Transverse colon (tissue), 4 donors: ENCODE data around the gene GCNA. TPM values are rescaled to one million over a fixed set of nuclear protein-coding genes. Genes with fewer than 3 reads are reported as not detected.

ENCODE experiments used
- DNase-seq: peaks from one replicate; pipeline ENCODE4 v3.0.0-alpha.2; 2019
- H3K27ac ChIP-seq, 4 donors: fragments of 200-600 bp; sonication (generic); 2 replicates each; pipeline ENCODE4 v1.5.1; 2016 to 2018; ENCODE audit warnings: inconsistent platforms in 4 of 4
- H3K27me3 ChIP-seq: fragments of 200-600 bp; sonication (generic); 2 replicates; pipeline ENCODE4 v1.5.1; 2017; ENCODE audit warnings: inconsistent platforms
- H3K36me3 ChIP-seq, 4 donors: fragments of 200-600 bp; sonication (generic); 2 replicates each; pipeline ENCODE4 v1.5.1; 2017 to 2019; ENCODE audit warnings: inconsistent platforms in 4 of 4
- H3K4me1 ChIP-seq, 4 donors: fragments of 200-600 bp; sonication (generic); 2 replicates each; pipeline ENCODE4 v1.5.1; 2017 to 2020; ENCODE audit warnings: inconsistent platforms in 4 of 4
- H3K4me3 ChIP-seq, 4 donors: fragments of 200-600 bp; sonication (generic); 1 replicate in 1 of 4; 2 replicates in 3 of 4; pipeline versions ENCODE4 v1.5.1 to v1.6.1; 2017 to 2019; ENCODE audit warnings: inconsistent platforms in 4 of 4
- H3K9me3 ChIP-seq, 2 donors: fragments of 200-600 bp; sonication (generic); 2 replicates each; pipeline ENCODE4 v1.5.1; 2017 to 2019; ENCODE audit warnings: inconsistent platforms in 2 of 2
- EP300 ChIP-seq: sonication (generic); formaldehyde crosslinking; IDR thresholded peaks from one replicate; pipeline ENCODE4 v1.6.1; 2017; ENCODE audit warnings: antibody characterized with exemption, low read depth
- POLR2A ChIP-seq: fragments of 450-650 bp; IDR thresholded peaks from one replicate; pipeline ENCODE4 v1.6.1; 2016; ENCODE audit warnings: antibody characterized with exemption, mild to moderate bottlenecking, moderate library complexity
- POLR2AphosphoS5 ChIP-seq, 3 donors: sonication (generic); formaldehyde crosslinking; IDR thresholded peaks; one replicate each; pipeline ENCODE4 v1.6.1; 2016; ENCODE audit warnings: antibody characterized with exemption in 3 of 3
- WGBS, 2 donors: methylation state at CpG; one replicate each; pipeline ENCODE4 v1.1.5; 2018; ENCODE audit warnings: low coverage in 1 of 2; 5-methylcytosine and 5-hydroxymethylcytosine counted together
- in situ Hi-C, 4 donors: fragments of 200-750 bp; cut with MboI; loops; one replicate each; pipeline versions ENCODE4 v1.15.0 to v1.15.1; 2017; ENCODE audit warnings: low sequenced_read_pairs in 3 of 4, low pct_ligation_motif_present in 1 of 4, low pct_unique_long_range_greater_than_20kb in 1 of 4
- intact Hi-C: fragments of 100-400 bp; cut with DNase I; formaldehyde crosslinking; loops from one replicate; pipeline ENCODE4 v1.15.1; 2023; ENCODE audit warnings: low total_unique reads
- total RNA-seq, 4 donors: library from RNA; depleted of rRNA; stranded (reverse); fragments of >200 nt; gene quantifications; one replicate each; pipeline ENCODE4 v1.1.0, GENCODE V29; 2016
- TF ChIP-seq, protein P1 (sequence below), 5 experiments: fragments of 200-600 bp in 3 of 5; fragments of 450-650 bp in 2 of 5; sonication (generic) in 3 of 5; IDR thresholded peaks; 1 replicate in 2 of 5; 2 replicates in 3 of 5; pipeline ENCODE4 v1.5.1; 2016 to 2017; ENCODE audit warnings: antibody characterized with exemption in 5 of 5, inconsistent platforms in 3 of 5, mild to moderate bottlenecking in 2 of 5, moderate library complexity in 1 of 5

The GCNA gene
- total RNA-seq, 4 donors from 2014 or later: 1.9 to 3.7 (median 3.0) TPM

DNA sequence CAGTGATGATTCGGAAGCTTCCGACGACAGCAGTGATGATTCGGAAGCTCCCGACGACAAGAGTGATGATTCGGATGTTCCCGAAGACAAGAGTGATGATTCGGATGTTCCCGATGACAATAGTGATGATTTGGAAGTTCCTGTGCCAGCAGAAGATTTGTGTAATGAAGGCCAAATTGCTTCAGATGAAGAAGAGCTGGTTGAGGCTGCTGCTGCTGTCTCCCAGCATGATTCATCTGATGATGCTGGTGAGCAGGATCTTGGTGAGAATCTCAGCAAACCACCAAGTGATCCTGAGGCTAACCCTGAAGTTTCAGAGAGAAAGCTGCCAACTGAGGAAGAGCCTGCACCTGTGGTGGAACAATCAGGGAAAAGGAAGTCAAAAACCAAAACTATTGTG, 25.9 kb downstream of the GCNA start:
- TF ChIP-seq POLR2A (no peak), POLR2AphosphoS5 (IDR thresholded peaks at IDR 0.05) (no peak), EP300 (no peak)
- TF ChIP-seq, protein P1, sequence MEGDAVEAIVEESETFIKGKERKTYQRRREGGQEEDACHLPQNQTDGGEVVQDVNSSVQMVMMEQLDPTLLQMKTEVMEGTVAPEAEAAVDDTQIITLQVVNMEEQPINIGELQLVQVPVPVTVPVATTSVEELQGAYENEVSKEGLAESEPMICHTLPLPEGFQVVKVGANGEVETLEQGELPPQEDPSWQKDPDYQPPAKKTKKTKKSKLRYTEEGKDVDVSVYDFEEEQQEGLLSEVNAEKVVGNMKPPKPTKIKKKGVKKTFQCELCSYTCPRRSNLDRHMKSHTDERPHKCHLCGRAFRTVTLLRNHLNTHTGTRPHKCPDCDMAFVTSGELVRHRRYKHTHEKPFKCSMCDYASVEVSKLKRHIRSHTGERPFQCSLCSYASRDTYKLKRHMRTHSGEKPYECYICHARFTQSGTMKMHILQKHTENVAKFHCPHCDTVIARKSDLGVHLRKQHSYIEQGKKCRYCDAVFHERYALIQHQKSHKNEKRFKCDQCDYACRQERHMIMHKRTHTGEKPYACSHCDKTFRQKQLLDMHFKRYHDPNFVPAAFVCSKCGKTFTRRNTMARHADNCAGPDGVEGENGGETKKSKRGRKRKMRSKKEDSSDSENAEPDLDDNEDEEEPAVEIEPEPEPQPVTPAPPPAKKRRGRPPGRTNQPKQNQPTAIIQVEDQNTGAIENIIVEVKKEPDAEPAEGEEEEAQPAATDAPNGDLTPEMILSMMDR (IDR thresholded peaks at IDR 0.05): no peak
- WGBS, 2 donors: 97% methylated on average over 10 of the region's 10 CpGs; no CpG with 5 or more reads in 1 of the 2 donors
- Histone ChIP-seq H3K36me3 (no peaks in the 10 kb centered on the region), H3K27ac (no peak overlapping the region), H3K4me3 (no peak overlapping the region), H3K4me1 (no peaks in the 10 kb centered on the region), H3K27me3 (no peaks in the 10 kb centered on the region), H3K9me3 (no peaks in the 10 kb centered on the region)
- intact Hi-C loops (no loop called here), in situ Hi-C loops (no loop called here)
- DNase-seq: no peak

DNA sequence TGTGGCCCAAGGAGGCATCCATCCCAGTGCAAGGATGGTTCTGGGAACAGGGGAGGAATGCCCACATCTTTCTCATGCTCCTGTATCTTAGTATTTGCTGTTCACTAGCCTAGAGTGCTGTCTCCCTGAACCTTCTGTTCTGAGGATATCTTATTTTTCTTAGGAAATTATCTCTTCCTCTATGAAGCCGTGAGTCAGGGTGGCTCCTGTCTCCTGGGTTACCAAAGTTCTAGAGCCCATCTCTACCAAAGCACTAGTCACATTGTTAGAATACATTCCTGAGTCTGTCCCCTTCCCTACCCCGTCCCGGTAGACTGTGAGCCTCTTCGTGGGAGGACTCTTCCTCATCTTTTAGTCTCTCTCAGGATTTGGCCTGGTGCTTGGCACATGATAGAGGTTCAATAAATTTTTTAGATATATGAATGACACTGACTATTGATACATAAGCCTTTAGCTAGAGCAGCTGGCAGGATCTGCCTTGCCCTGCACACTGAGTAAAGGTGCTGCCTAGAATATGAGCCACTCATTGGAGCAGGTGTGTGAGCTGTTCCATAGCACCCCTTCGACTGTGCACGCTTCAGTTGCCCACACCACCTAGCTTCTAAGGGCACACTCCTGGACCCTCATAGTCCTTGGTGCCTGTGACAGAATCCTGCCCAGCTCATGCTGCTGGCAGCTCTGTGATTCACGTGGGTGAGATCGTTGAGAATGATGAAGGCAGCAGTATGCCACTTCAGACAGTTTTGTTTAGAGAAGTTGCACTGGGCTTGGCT, 26.7 kb downstream of the GCNA start:
- no peaks in the 10 kb centered on the region for H3K9me3 ChIP-seq
- intact Hi-C loops: no loop called here
- no peaks in the 10 kb centered on the region for H3K27me3 ChIP-seq
- no peak overlapping the region for H3K27ac ChIP-seq
- no peaks in the 10 kb centered on the region for H3K36me3 ChIP-seq
- no peaks in the 10 kb centered on the region for H3K4me1 ChIP-seq
- TF ChIP-seq, protein P1 (IDR thresholded peaks at IDR 0.05): no peak
- no peak for TF ChIP-seq EP300
- no peak for TF ChIP-seq POLR2AphosphoS5 (IDR thresholded peaks at IDR 0.05)
- TF ChIP-seq POLR2A: no peak
- 85% methylated on average over 8 of the region's 8 CpGs; no CpG with 5 or more reads in 1 of the 2 donors for WGBS, 2 donors
- in situ Hi-C loops: no loop called here
- DNase-seq: no peak
- no peak overlapping the region for H3K4me3 ChIP-seq

DNA sequence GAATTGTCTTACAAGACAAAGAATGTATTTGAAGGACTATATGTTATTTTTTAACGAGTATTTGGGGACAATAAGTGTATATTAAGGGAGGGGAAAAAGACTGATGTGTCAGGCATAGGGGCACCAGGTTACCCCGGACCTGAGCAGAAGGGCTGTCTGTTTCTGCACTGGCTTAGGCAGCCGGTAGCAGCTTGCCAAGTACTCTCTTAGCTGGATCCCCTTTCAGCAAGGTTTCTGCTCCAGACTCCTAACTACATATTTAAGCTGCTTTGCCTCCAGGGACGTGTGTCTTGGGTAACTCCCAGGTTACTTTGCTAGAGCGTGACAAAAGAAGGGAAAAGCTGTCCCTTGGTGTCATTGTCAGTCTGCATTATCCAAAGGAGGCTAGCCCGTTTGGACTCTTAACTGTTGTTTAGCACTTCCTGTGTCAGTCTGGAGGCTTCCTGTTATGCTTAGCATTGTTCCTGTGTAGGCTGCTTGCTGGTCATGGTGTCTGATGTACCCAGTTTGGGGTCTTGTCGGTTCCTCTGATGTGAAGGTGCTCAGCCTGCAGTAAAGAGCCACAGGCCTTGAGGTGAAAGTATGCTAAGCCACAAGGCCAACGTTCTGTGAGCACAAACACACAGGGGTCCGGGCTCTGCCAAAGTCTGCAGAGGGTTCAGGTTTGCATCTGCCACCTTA, 28.4 kb downstream of the GCNA start:
- peaks cover 0 to 6% (median 0%) of the 10 kb centered on the region in 4 donors for H3K36me3 ChIP-seq

DNA sequence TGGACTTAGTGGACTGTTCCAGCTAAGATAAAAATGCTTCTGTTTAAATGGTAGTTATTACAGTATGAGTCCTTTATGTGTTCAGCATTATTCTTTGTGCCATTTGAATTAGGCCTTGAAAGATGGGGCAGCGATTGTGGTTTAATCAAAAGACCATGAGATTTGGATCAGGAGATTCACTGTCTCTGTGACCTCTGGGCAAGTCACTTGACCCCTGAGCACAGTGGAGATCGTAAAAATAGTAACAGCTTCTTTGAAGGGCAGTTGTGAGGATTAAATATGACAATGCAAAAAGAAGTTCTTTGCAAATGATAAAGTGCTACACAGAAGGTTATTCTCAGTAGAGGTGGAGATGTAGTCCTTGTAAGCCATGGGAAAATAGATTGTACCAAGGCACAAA, 29.3 kb downstream of the GCNA start:
- TF ChIP-seq, protein P1 (IDR thresholded peaks at IDR 0.05): no peak
- TF ChIP-seq EP300 (no peak), POLR2AphosphoS5 (IDR thresholded peaks at IDR 0.05) (no peak), POLR2A (no peak)
- H3K9me3 ChIP-seq: no peaks in the 10 kb centered on the region
- no peaks in the 10 kb centered on the region for H3K27me3 ChIP-seq
- no peak for DNase-seq
- no peak overlapping the region for H3K4me3 ChIP-seq
- no peak overlapping the region for H3K27ac ChIP-seq
- H3K36me3 ChIP-seq: peaks cover 0 to 6% (median 0%) of the 10 kb centered on the region in 4 donors
- WGBS, 2 donors: 73 to 90% methylated on average over 2 of the region's 2 CpGs
- in situ Hi-C loops: no loop called here
- no peaks in the 10 kb centered on the region for H3K4me1 ChIP-seq
- intact Hi-C loops: no loop called here

More for the DNA sequence above, 28.4 kb downstream of the GCNA start:
- intact Hi-C loops (no loop called here), in situ Hi-C loops (no loop called here)
- Histone ChIP-seq H3K27ac (no peak overlapping the region), H3K27me3 (no peaks in the 10 kb centered on the region), H3K9me3 (no peaks in the 10 kb centered on the region), H3K4me1 (no peaks in the 10 kb centered on the region), H3K4me3 (no peak overlapping the region)
- TF ChIP-seq EP300 (no peak), POLR2AphosphoS5 (IDR thresholded peaks at IDR 0.05) (no peak), POLR2A (no peak)
- TF ChIP-seq, protein P1 (IDR thresholded peaks at IDR 0.05): no peak
- WGBS, 2 donors: 33 to 62% methylated on average over 1 to 9 of the region's 9 CpGs
- no peak for DNase-seq
